ENCODE data around the gene OPCML. TPM values are rescaled to one million over a fixed set of nuclear protein-coding genes. Genes with fewer than 3 reads are reported as not detected.

OPCML gene
- total RNA-seq, 1 experiment from 2014 or later, result 0.94 TPM

GRCh38 chr11:133207995-133208394 lies 324.3 kb downstream of the OPCML start:
- no peak overlapping the region for H4K8ac ChIP-seq (replicated peaks; ENCODE audit: insufficient read length, low read depth, low read length)
- Mint-ChIP-seq H3K27ac (no peak overlapping the region), H3K36me3 (ENCODE audit: insufficient read depth in 1 of 3, low read depth in 3 of 3) (no peaks in the 10 kb centered on the region), H3K9me3 (peaks cover 0 to 2% of the 10 kb centered on the region in 2 experiments; a peak in 3 of 5 replicates), H3K27me3 (ENCODE audit: low read depth) (peaks cover 6% of the 10 kb centered on the region; the same call in 1 of the 2 replicates), H3K4me3 (no peak overlapping the region), H3K4me1 (no peaks in the 10 kb centered on the region)
- H3K56ac ChIP-seq (ENCODE audit: insufficient read length, low read depth, low read length), result no peak overlapping the region
- no peak overlapping the region for H2AK5ac ChIP-seq (ENCODE audit: insufficient read length, low read length)
- no peak overlapping the region for H3T11ph ChIP-seq (ENCODE audit: low read length)
- H3K79me1 ChIP-seq (ENCODE audit: insufficient read depth, low read depth, low read length, poor library complexity, severe bottlenecking), result no peaks in the 10 kb centered on the region
- DNase-seq, result no peak
- no peak overlapping the region for H2BK15ac ChIP-seq (ENCODE audit: low read depth, low read length)
- H3K79me2 ChIP-seq (ENCODE audit: insufficient read depth, low read length), result no peaks in the 10 kb centered on the region
- H3K23ac ChIP-seq (ENCODE audit: insufficient read length, low read depth, low read length), result no peak overlapping the region
- no peak overlapping the region for H2AFZ ChIP-seq (ENCODE audit: low read length)
- H3K4me1 ChIP-seq (ENCODE audit: insufficient read depth, low read length), result no peaks in the 10 kb centered on the region
- H4K20me1 ChIP-seq (ENCODE audit: control insufficient read depth, insufficient read depth, insufficient read length), result no peaks in the 10 kb centered on the region
- no peak overlapping the region for H2BK12ac ChIP-seq (ENCODE audit: insufficient read length, low read depth, low read length)
- no peak overlapping the region for H3K4ac ChIP-seq (ENCODE audit: low read depth, low read length)
- H3K9me3 ChIP-seq (ENCODE audit: control insufficient read depth, low read depth, low read length), result no peaks in the 10 kb centered on the region
- no peak overlapping the region for H3K9ac ChIP-seq (ENCODE audit: extremely low read depth, insufficient read length, low read length)
- TF ChIP-seq CTCF (conservative IDR thresholded peaks at IDR 0.05), result no peak
- no peaks in the 10 kb centered on the region for H3K27me3 ChIP-seq (ENCODE audit: insufficient read depth, low read length)
- no peak overlapping the region for H2BK5ac ChIP-seq (ENCODE audit: insufficient read length, low read length)
- no peaks in the 10 kb centered on the region for H3K23me2 ChIP-seq (ENCODE audit: insufficient read length, low read depth, low read length, poor library complexity, severe bottlenecking)
- no peak overlapping the region for H2BK120ac ChIP-seq (ENCODE audit: low read depth, low read length, poor library complexity, severe bottlenecking)
- no peak overlapping the region for H2BK20ac ChIP-seq (ENCODE audit: low read depth, low read length, poor library complexity, severe bottlenecking)
- no peak overlapping the region for H4K5ac ChIP-seq (ENCODE audit: insufficient read length, low read depth, low read length)
- H4K91ac ChIP-seq (ENCODE audit: insufficient read length, low read depth, low read length), result no peak overlapping the region
- H3K4me2 ChIP-seq (ENCODE audit: insufficient read depth, insufficient read length, low read length), result no peak overlapping the region
- H3K18ac ChIP-seq (ENCODE audit: insufficient read length, low read depth, low read length), result no peak overlapping the region
- no peak overlapping the region for H3K14ac ChIP-seq (ENCODE audit: insufficient read depth, low read length)
- H3K27ac ChIP-seq (ENCODE audit: insufficient read length, low read depth, low read length), result no peak overlapping the region
- no CpG with 5 or more reads among the region's 5 CpGs for WGBS (ENCODE audit: extremely low coverage, insufficient read length, low lambda C conversion rate)

Data from H9 (cell line).